Cardiac muscle cell (in vitro differentiated cells and primary cell): Measurements from ENCODE around the gene PRKD1. TPM values are rescaled to one million over a fixed set of nuclear protein-coding genes. Genes with fewer than 3 reads are reported as not detected.

Experiments used
- DNase-seq, 2 donors: peaks; one replicate each; pipeline versions ENCODE4 v3.0.0 to v3.0.0-alpha.2; 2010 to 2017; ENCODE audit warnings: low read depth in 1 of 2, low spot score in 1 of 2
- H3K27ac ChIP-seq: fragments of 200-600 bp; sonication (generic); 2 replicates; pipeline ENCODE4 v1.5.1; 2016
- H3K27me3 ChIP-seq: fragments of 200-600 bp; sonication (generic); 2 replicates; pipeline ENCODE4 v1.6.0; 2016; ENCODE audit warnings: control low read depth
- H3K36me3 ChIP-seq: fragments of 200-600 bp; sonication (generic); 2 replicates; pipeline ENCODE4 v1.5.1; 2016; ENCODE audit warnings: control low read depth
- H3K4me1 ChIP-seq: fragments of 200-600 bp; sonication (generic); 2 replicates; pipeline ENCODE4 v1.8.1; 2017; ENCODE audit warnings: low read depth, mild to moderate bottlenecking, mixed run types
- H3K4me3 ChIP-seq: fragments of 200-600 bp; sonication (generic); 2 replicates; pipeline ENCODE4 v1.5.1; 2016; ENCODE audit warnings: mild to moderate bottlenecking
- H3K9me3 ChIP-seq: fragments of 200-600 bp; sonication (generic); 2 replicates; pipeline ENCODE4 v1.5.1; 2017; ENCODE audit warnings: low read depth, mild to moderate bottlenecking, control low read depth
- polyA plus RNA-seq: library from polyadenylated mRNA; unstranded; fragments of >200 nt; fragmentation: Nextera tagmentation; extraction: Ambion mirVana; gene quantifications from 2 replicates; pipeline ENCODE4 v1.2.1, GENCODE V29; 2016
- total RNA-seq: library from RNA; depleted of rRNA; stranded (reverse); fragments of >200 nt; gene quantifications from 2 replicates; pipeline ENCODE4 v1.2.3, GENCODE V29; 2016
- TF ChIP-seq, protein P1 (sequence below): IDR thresholded peaks from 2 replicates; pipeline ENCODE4 v1.5.1; 2012; ENCODE audit warnings: low read depth, mild to moderate bottlenecking, low read length

The PRKD1 gene
- total and polyA plus RNA-seq, 2 experiments from 2014 or later = 15.2 to 15.7 TPM

- Histone ChIP-seq H3K36me3 (no peaks in the 10 kb centered on the region), H3K4me1 (peaks cover 35% of the 10 kb centered on the region), H3K27ac (peak overlapping the region; percentile 86), H3K27me3 (no peaks in the 10 kb centered on the region), H3K4me3 (no peak overlapping the region), H3K9me3 (no peaks in the 10 kb centered on the region)
- TF ChIP-seq, protein P1, sequence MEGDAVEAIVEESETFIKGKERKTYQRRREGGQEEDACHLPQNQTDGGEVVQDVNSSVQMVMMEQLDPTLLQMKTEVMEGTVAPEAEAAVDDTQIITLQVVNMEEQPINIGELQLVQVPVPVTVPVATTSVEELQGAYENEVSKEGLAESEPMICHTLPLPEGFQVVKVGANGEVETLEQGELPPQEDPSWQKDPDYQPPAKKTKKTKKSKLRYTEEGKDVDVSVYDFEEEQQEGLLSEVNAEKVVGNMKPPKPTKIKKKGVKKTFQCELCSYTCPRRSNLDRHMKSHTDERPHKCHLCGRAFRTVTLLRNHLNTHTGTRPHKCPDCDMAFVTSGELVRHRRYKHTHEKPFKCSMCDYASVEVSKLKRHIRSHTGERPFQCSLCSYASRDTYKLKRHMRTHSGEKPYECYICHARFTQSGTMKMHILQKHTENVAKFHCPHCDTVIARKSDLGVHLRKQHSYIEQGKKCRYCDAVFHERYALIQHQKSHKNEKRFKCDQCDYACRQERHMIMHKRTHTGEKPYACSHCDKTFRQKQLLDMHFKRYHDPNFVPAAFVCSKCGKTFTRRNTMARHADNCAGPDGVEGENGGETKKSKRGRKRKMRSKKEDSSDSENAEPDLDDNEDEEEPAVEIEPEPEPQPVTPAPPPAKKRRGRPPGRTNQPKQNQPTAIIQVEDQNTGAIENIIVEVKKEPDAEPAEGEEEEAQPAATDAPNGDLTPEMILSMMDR = no peak
- DNase-seq = peak in 1 of 2 donors; percentile 32
Measured at GRCh38 chr14:29821661-29822429, 105.8 kb downstream of the PRKD1 start.

DNA sequence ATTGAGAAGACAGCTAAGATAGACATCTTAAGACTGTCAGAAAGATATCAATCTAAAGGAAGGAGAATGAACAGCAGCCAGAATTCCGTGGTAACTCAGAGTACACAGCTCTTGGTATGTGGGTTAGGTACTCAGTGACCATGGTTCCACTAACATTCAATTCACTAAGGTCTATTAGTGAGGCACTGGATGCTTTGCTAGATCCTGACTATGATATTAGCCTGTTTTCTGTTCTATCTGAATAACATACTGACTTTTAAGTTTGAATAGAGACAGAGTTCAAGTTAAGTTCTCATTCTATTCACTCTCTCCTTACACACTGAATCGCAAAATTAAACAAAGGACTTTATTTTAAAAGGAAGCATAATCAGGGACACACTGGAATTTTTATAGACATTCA is 106.4 kb downstream of the PRKD1 start:
- DNase-seq = no peak
- Histone ChIP-seq H3K4me3 (no peak overlapping the region), H3K36me3 (no peaks in the 10 kb centered on the region), H3K27me3 (no peaks in the 10 kb centered on the region), H3K4me1 (peaks cover 35% of the 10 kb centered on the region), H3K27ac (no peak overlapping the region), H3K9me3 (no peaks in the 10 kb centered on the region)
- TF ChIP-seq, protein P1 = no peak

DNA sequence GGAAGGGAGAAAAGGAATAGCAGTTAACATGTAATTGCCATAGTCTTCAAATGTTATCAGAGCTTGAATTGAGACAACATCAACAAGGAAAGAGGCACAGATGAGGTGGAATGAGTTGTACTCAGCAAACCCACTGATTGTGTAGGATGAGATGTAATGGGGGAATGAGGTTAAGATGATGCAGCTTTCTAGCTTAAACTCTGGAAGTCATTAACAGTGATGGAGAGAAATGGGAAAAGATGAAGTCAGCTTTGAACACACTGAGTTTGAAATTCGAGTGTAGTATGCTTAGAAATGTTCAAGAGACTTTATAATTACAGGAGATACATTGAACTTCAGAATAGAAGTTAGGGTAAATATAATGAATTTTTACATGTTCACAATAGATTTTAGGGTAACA is 106.9 kb downstream of the PRKD1 start:
- Histone ChIP-seq H3K4me1 (peaks cover 35% of the 10 kb centered on the region), H3K36me3 (no peaks in the 10 kb centered on the region), H3K27ac (no peak overlapping the region), H3K27me3 (no peaks in the 10 kb centered on the region), H3K9me3 (no peaks in the 10 kb centered on the region), H3K4me3 (no peak overlapping the region)
- no peak for DNase-seq
- TF ChIP-seq, protein P1 = no peak

- H3K27me3 ChIP-seq = no peaks in the 10 kb centered on the region
- no peaks in the 10 kb centered on the region for H3K9me3 ChIP-seq
- H3K36me3 ChIP-seq = no peaks in the 10 kb centered on the region
- DNase-seq = no peak
- TF ChIP-seq, protein P1 = no peak
- peaks cover 20% of the 10 kb centered on the region for H3K4me1 ChIP-seq
- H3K27ac ChIP-seq = no peak overlapping the region
- no peak overlapping the region for H3K4me3 ChIP-seq
Measured at GRCh38 chr14:29817767-29818405, 109.8 kb downstream of the PRKD1 start.

DNA sequence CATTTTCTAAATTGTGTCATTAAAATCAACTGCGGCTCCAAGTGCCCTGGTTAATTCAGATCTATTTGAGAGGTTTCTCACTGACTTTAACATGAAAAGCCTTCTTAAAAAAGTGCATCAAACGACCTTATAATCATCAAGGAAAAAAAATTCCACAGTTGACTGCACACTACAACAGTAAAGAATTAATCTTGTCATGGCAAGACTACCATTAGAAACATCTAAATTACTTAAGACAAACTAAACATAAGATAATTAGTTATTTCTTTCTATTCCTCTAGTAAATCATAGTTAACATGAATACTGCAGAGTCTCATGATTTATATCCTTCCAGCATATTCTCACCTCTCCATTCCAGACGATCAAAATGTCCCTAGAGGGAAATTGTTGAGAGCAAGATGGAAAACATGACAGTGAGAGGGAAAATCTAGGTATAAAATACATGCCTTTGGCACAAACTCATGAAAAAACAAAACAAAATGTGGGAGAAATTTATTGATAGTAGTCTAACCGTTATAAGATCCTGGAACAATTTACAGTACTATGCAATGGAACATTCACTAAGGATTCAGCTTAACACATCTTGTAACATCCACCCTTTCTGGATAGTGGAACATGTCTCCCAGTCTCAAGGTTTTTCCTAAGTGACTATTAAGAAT is 112.5 kb downstream of the PRKD1 start:
- Histone ChIP-seq H3K4me3 (no peak overlapping the region), H3K27me3 (no peaks in the 10 kb centered on the region), H3K4me1 (no peaks in the 10 kb centered on the region), H3K27ac (no peak overlapping the region), H3K36me3 (no peaks in the 10 kb centered on the region), H3K9me3 (no peaks in the 10 kb centered on the region)
- TF ChIP-seq, protein P1 = no peak
- no peak for DNase-seq
